BJ (cell line): ENCODE results near the gene HSD17B3. TPM values are rescaled to one million over a fixed set of nuclear protein-coding genes. Genes with fewer than 3 reads are reported as not detected.

Experiments
- CTCF ChIA-PET: fragments of 350-600 bp; formaldehyde crosslinking; extraction: SDS; loops from one replicate; lab custom pipeline; 2021; ENCODE audit warnings: antibody characterized with exemption, inconsistent platforms; lab: Yijun Ruan, JAX
- POLR2A ChIA-PET: fragments of 300-600 bp; sonication (Branson Sonifier 250); formaldehyde crosslinking; extraction: SDS; loops from one replicate; lab custom pipeline; 2021; ENCODE audit warnings: antibody characterized with exemption; lab: Charles Lee
- DNase-seq: peaks from one replicate; pipeline ENCODE4 v3.0.0-alpha.2; 2011; ENCODE audit warnings: low read depth
- H3K27me3 ChIP-seq: 2 replicates; pipeline ENCODE4 v1.6.0; 2011; ENCODE audit warnings: low read length; ENCODE audit not compliant: control insufficient read depth, insufficient read depth
- H3K36me3 ChIP-seq: 2 replicates; pipeline ENCODE4 v1.5.1; 2011; ENCODE audit warnings: low read length; ENCODE audit not compliant: control insufficient read depth, insufficient read depth
- H3K4me3 ChIP-seq: 2 replicates; pipeline ENCODE4 v1.5.1; 2011; ENCODE audit warnings: low read depth, mild to moderate bottlenecking, control low read depth, low read length
- polyA plus RNA-seq: library from polyadenylated mRNA; depleted of rRNA; stranded (reverse); fragments of >200 nt; gene quantifications from 2 replicates; pipeline ENCODE4 v1.2.3, GENCODE V29; 2011
- TF ChIP-seq, protein P1 (sequence below): IDR thresholded peaks from 2 replicates; pipeline ENCODE4 v1.5.1; 2011; ENCODE audit warnings: low read depth, mild to moderate bottlenecking, control low read depth, inconsistent platforms, low read length, moderate library complexity; ENCODE audit not compliant: insufficient read depth

The HSD17B3 gene
- polyA plus RNA-seq, 1 experiment: not detected

DNA sequence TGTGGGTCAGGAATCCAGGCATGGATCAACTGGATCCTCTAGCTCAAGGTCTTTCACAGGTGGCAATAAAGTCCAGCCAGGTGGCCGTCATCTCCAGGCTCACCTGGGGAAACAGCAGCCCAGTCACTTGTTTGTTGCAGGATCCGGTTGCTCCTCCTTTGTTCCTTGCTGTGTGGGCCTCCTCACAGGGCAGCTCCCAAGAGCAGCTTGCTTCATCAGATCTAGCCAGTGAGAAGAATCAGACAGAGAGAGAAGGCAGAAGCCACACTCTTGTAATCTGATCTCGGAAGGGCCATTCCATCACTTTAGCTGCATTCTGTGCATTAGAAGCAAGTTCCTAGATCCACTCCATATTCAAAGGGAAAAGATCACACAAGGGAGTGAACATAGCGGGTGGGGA lies 3.2 kb upstream of the HSD17B3 start:
- H3K4me3 ChIP-seq: no peak overlapping the region
- TF ChIP-seq, protein P1, sequence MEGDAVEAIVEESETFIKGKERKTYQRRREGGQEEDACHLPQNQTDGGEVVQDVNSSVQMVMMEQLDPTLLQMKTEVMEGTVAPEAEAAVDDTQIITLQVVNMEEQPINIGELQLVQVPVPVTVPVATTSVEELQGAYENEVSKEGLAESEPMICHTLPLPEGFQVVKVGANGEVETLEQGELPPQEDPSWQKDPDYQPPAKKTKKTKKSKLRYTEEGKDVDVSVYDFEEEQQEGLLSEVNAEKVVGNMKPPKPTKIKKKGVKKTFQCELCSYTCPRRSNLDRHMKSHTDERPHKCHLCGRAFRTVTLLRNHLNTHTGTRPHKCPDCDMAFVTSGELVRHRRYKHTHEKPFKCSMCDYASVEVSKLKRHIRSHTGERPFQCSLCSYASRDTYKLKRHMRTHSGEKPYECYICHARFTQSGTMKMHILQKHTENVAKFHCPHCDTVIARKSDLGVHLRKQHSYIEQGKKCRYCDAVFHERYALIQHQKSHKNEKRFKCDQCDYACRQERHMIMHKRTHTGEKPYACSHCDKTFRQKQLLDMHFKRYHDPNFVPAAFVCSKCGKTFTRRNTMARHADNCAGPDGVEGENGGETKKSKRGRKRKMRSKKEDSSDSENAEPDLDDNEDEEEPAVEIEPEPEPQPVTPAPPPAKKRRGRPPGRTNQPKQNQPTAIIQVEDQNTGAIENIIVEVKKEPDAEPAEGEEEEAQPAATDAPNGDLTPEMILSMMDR: no peak
- ChIA-PET POLR2A (no interaction called here), CTCF (no interaction called here)
- H3K36me3 ChIP-seq: no peaks in the 10 kb centered on the region
- H3K27me3 ChIP-seq: no peaks in the 10 kb centered on the region; the same call in 1 of the 2 replicates
- no peak for DNase-seq

DNA sequence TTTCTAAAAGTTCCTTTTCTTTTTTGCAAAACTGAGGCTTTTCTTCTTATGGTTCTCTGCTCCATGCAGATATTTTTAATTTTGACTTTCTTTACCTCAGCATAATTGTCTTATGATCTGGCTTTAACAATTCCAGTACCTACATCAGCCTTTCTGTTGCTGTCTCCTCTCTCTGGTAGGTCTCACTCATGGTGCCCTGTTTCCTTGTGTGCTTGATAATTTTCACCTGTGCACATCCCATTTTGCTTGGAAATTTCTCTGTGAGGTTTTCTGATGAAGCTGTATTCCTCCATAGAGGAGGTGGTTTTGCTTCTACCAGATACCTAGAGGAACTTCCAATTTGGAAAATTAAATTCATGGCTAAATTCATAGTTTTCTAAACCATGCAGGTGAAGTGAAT lies 2.3 kb upstream of the HSD17B3 start:
- H3K27me3 ChIP-seq: no peaks in the 10 kb centered on the region
- POLR2A ChIA-PET: no interaction called here

DNA sequence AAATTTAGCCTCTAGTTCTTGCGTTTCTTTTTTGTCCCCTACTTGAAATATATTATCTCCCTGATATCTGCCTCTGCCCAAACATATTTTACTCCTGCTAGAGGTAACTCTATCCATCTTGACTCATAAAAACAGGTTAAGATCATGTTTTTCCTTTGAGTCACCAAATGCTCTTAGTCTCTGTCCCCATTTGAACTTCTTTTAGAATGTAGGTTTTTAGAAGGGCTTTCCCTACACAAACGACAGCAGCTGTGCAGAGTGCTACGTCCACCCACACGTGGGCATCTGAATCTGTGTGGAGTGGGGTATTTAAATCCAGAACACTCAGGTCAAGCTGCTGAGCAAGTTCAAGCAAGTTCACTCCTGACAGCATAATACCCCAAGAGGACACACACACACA lies 2.2 kb downstream of the HSD17B3 start:
- Histone ChIP-seq H3K27me3 (peaks cover 2% of the 10 kb centered on the region), H3K4me3 (no peak overlapping the region), H3K36me3 (no peaks in the 10 kb centered on the region)
- TF ChIP-seq, protein P1: no peak
- ChIA-PET CTCF (no interaction called here), POLR2A (no interaction called here)
- DNase-seq: no peak

More for the DNA sequence above, 2.3 kb upstream of the HSD17B3 start:
- no peak for DNase-seq
- CTCF ChIA-PET: no interaction called here
- no peaks in the 10 kb centered on the region for H3K36me3 ChIP-seq
- TF ChIP-seq, protein P1: no peak
- no peak overlapping the region for H3K4me3 ChIP-seq

DNA sequence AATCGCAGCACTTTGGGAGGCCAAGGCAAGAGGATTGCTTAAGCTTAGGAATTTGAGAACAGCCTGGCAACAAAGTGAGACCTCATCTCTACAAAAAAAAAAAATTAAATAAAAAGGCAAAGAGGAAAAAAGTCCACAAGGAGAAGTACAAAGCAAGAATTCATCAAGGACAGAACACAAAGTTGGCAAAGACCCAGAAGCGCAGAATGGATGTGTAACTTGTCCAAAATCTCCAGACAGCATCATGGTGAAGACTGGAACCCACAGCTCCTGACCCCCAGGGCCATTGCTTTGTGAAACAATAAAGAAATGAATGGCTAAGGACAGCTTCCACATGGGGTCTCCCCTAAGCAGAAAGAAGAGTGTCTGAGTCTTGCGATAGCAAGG lies 7.8 kb downstream of the HSD17B3 start:
- TF ChIP-seq, protein P1: no peak
- H3K36me3 ChIP-seq: no peaks in the 10 kb centered on the region
- no peak overlapping the region for H3K4me3 ChIP-seq
- no peak for DNase-seq
- ChIA-PET CTCF (no interaction called here), POLR2A (no interaction called here)
- peaks cover 2% of the 10 kb centered on the region for H3K27me3 ChIP-seq

DNA sequence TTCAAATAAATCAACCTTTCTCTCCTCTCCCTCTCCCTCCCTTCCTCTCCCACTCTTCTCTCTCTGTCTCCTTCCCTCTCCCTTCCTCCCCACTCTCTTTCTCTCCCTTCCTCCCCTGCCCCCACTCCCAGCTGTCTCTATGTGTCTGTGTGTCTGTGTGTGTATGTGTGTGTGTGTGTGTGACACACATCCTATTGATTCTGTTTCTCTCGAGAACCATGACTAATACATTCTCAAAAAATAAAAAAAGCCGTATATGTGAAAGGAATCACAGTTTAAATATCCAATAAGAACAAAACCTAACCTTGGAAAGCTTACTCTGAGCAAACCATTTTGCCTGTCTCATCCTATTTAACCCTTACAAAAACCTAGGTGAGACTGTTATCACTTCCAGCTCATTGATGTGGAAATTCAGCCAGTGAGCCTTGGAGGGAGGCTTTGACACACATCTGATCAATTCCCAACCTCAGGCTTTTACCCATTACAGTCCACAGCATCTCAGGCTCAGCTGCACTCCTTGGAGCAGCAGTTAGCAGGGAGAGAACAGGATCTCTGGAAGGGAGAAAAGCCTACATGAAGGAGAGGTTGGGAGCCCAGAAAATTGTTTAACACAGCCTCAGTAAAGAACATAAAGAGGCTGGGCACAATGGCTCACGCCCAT lies 8.3 kb downstream of the HSD17B3 start:
- TF ChIP-seq, protein P1: no peak
- no peak for DNase-seq
- POLR2A ChIA-PET: no interaction called here
- no peak overlapping the region for H3K4me3 ChIP-seq
- CTCF ChIA-PET: interaction anchor here (1.2 kb wide), 1 partner anchor 24 kb away, joined by 5 read pairs; no protein-coding TSS in a partner anchor
- peaks cover 2% of the 10 kb centered on the region for H3K27me3 ChIP-seq
- H3K36me3 ChIP-seq: no peaks in the 10 kb centered on the region
